ENCODE data around the gene HERPUD1.
A peak's percentile ranks its signal among the peaks of the same experiment; 100 is the strongest.
"Not testable (repeated sequence)": the region's sequence is repeated elsewhere in the genome, so short reads cannot be mapped to it uniquely, and the experiment has no call there.

HERPUD1 gene

GRCh38 chr16:56930486-56931270 is 1.3 kb upstream of the HERPUD1 start:
- Histone ChIP-seq H3K36me3 (peaks cover 3 to 8% (median 7%) of the 10 kb centered on the region in 3 donors), H3K27ac (peak overlapping the region; percentile 94 to 99), H3K4me3 (no peak overlapping the region), H3K9me3 (no peaks in the 10 kb centered on the region), H3K27me3 (no peaks in the 10 kb centered on the region), H3K4me1 (peaks cover 0 to 35% (median 20%) of the 10 kb centered on the region in 4 donors)
- intact Hi-C loops (cut with DNase I; ENCODE audit: low total_unique reads) = loop anchor here (5.0 kb wide), 1 partner anchor 57 kb away; the partner anchor contains the start of gene NLRC5
- peak in 1 of 2 donors; percentile 67 for DNase-seq
- TF ChIP-seq, protein P1, sequence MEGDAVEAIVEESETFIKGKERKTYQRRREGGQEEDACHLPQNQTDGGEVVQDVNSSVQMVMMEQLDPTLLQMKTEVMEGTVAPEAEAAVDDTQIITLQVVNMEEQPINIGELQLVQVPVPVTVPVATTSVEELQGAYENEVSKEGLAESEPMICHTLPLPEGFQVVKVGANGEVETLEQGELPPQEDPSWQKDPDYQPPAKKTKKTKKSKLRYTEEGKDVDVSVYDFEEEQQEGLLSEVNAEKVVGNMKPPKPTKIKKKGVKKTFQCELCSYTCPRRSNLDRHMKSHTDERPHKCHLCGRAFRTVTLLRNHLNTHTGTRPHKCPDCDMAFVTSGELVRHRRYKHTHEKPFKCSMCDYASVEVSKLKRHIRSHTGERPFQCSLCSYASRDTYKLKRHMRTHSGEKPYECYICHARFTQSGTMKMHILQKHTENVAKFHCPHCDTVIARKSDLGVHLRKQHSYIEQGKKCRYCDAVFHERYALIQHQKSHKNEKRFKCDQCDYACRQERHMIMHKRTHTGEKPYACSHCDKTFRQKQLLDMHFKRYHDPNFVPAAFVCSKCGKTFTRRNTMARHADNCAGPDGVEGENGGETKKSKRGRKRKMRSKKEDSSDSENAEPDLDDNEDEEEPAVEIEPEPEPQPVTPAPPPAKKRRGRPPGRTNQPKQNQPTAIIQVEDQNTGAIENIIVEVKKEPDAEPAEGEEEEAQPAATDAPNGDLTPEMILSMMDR (IDR thresholded peaks at IDR 0.05) = no peak

GRCh38 chr16:56931271-56931891 is 561 bp upstream of the HERPUD1 start:
- peak overlapping the region; percentile 64 to 97 for H3K4me3 ChIP-seq
- H3K27ac ChIP-seq = peak overlapping the region; percentile 94 to 99
- TF ChIP-seq, protein P1 (IDR thresholded peaks at IDR 0.05) = no peak
- no peaks in the 10 kb centered on the region for H3K27me3 ChIP-seq
- intact Hi-C loops (cut with DNase I; ENCODE audit: low total_unique reads) = loop anchor here (5.0 kb wide), 1 partner anchor 56 kb away; the partner anchor contains the start of gene NLRC5
- H3K36me3 ChIP-seq = peaks cover 9 to 15% (median 14%) of the 10 kb centered on the region in 3 donors
- H3K4me1 ChIP-seq = peaks cover 0 to 42% (median 23%) of the 10 kb centered on the region in 4 donors
- peak in 1 of 2 donors; percentile 31 for DNase-seq
- H3K9me3 ChIP-seq = no peaks in the 10 kb centered on the region

DNA sequence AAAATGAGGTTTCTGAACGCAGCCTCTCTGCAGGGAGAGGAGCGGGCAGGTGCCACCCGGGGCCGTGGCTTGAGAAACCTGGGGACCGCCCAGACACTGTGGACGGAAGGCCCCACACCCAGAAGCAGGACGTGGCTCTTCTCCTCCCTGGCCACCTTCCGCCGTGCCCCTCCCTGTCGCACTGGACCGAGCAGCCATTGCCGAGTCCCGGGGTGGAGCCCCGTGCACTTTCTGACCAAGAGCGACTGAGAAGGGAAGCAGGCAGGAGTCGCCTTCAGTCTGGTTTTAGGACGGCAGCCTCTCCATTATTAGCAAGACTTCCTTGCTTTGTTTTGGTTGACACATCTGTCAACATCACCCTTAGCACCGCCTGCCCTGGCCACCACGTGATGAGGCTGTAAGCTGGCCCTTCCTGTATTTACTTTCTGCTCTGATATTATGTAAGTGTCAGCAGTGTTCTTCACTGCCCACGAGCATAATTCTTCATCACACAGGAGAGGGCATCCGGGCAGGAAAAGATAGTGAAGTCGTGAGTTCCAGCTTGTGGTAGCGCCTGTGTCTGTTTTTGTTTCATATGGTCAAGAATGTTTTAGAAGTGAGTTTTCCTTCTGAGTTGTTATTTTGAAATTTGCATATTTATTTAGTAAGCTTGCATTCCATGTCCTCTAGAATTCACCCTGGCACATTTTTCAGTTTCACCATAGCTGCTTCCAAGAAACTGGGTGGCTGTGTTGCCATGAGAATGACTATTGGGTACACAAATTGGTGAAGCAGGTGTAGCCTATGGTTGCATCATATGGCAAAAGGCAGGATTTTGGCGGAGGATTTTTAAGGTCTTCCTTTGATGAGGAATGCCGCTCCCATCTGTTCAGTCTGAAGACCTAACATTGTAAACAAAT is 1.0 kb downstream of the HERPUD1 start:
- H3K9me3 ChIP-seq = no peaks in the 10 kb centered on the region
- intact Hi-C loops (cut with DNase I; ENCODE audit: low total_unique reads) = loop anchor here (5.0 kb wide), 1 partner anchor 54 kb away; the partner anchor contains the start of gene NLRC5
- H3K27ac ChIP-seq = peak overlapping the region; percentile 94 to 99
- H3K27me3 ChIP-seq = no peaks in the 10 kb centered on the region
- H3K36me3 ChIP-seq = peaks cover 25 to 31% (median 30%) of the 10 kb centered on the region in 3 donors
- TF ChIP-seq, protein P1 (IDR thresholded peaks at IDR 0.05) = peak in 1 of 2 experiments; percentile 21
- peak; percentile 91 to 94 for DNase-seq
- H3K4me1 ChIP-seq = peaks cover 0 to 53% (median 23%) of the 10 kb centered on the region in 4 donors
- peak overlapping the region; percentile 64 to 97 for H3K4me3 ChIP-seq

DNA sequence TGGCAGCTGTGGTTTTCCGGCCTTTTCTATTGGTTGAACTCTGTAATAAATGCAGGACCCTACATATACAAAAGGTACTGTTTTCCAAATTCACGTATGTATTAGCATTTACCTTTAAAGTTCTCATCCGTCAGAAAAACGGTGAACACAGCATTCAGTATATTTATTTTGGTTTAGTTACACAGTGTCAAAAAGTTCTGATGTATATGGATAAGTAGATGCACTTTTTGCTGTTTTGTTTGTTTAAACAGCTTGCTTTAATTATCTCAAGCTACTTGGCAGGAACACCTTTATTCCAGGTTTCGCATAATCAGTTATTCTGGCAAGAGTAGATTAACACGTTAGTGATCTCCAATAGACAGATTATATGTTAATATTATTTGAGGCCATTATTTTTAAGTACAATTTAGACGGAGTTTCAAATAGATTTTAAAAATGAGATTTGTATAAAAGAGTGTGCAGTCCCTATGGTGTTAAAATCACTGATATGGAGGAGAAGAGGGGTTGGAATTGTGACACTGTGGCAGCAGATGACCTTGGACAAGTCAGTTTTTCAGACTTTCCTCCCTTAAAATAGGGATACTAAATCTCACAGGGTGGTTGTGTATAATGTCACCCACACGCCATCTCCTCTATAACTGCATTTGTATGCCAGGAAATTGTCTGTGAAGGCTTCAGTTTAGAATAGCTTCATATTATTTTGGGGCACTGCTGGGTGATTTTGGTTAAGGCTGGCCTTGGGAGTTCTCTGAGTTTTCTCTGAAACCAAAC is 2.1 kb downstream of the HERPUD1 start:
- TF ChIP-seq, protein P1 (IDR thresholded peaks at IDR 0.05) = no peak
- peak overlapping the region; percentile 94 to 99 for H3K27ac ChIP-seq
- H3K4me1 ChIP-seq = peaks cover 0 to 56% (median 23%) of the 10 kb centered on the region in 4 donors
- no peak for DNase-seq
- H3K4me3 ChIP-seq = peak overlapping the region; percentile 64 to 97
- intact Hi-C loops (cut with DNase I; ENCODE audit: low total_unique reads) = loop anchor here (5.0 kb wide), 1 partner anchor 53 kb away; the partner anchor contains the start of gene NLRC5
- no peaks in the 10 kb centered on the region for H3K27me3 ChIP-seq
- H3K9me3 ChIP-seq = no peaks in the 10 kb centered on the region
- H3K36me3 ChIP-seq = peaks cover 35 to 41% (median 41%) of the 10 kb centered on the region in 3 donors

- Histone ChIP-seq H3K4me3 (peak overlapping the region; percentile 64 to 97), H3K36me3 (peaks cover 42 to 48% (median 47%) of the 10 kb centered on the region in 3 donors), H3K4me1 (peaks cover 0 to 56% (median 23%) of the 10 kb centered on the region in 4 donors)
Measured at GRCh38 chr16:56934599-56935145, 2.7 kb downstream of the HERPUD1 start.

More at GRCh38 chr16:56934599-56935145, 2.7 kb downstream of the HERPUD1 start:
- not testable (repeated sequence) for H3K9me3 ChIP-seq, H3K27me3 ChIP-seq
- H3K27ac ChIP-seq = peak overlapping the region; percentile 94 to 99
- intact Hi-C loops (cut with DNase I; ENCODE audit: low total_unique reads) = loop anchor here (5.0 kb wide), 2 partner anchors 53 to 67 kb away; partner anchors contain the start of genes NLRC5 and SLC12A3
- DNase-seq = peak in 1 of 2 donors; percentile 37
